HepG2 (cell line): Measurements from ENCODE around the gene AGER. TPM values are rescaled to one million over a fixed set of nuclear protein-coding genes. Genes with fewer than 3 reads are reported as not detected.

ENCODE experiments used
- FOSL2 ChIP-seq: sonication (generic); formaldehyde crosslinking; IDR thresholded peaks from 2 replicates; pipeline ENCODE4 v1.4.0; 2020; ENCODE audit warnings: missing genetic modification reagents
- JUNB ChIP-seq: sonication (generic); formaldehyde crosslinking; IDR thresholded peaks from 2 replicates; pipeline ENCODE4 v1.8.0; 2022; ENCODE audit warnings: missing genetic modification reagents, mild to moderate bottlenecking, borderline replicate concordance
- KLF12 ChIP-seq: sonication (generic); formaldehyde crosslinking; IDR thresholded peaks from 2 replicates; pipeline ENCODE4 v1.4.0; 2020; ENCODE audit warnings: missing genetic modification reagents, borderline replicate concordance
- NFE2L1 ChIP-seq: sonication (generic); formaldehyde crosslinking; IDR thresholded peaks from 2 replicates; pipeline ENCODE4 v1.4.0; 2020; ENCODE audit warnings: missing genetic modification reagents, mild to moderate bottlenecking, borderline replicate concordance
- POGZ ChIP-seq: sonication (generic); formaldehyde crosslinking; IDR thresholded peaks from 2 replicates; pipeline ENCODE4 v1.4.0; 2020; ENCODE audit warnings: mild to moderate bottlenecking, missing genetic modification reagents
- RBM39 ChIP-seq: fragments of 200-400 bp; formaldehyde crosslinking; IDR thresholded peaks from one replicate; pipeline ENCODE4 v1.6.1; 2018; ENCODE audit warnings: antibody characterized with exemption, mild to moderate bottlenecking, low read depth, low read length; ENCODE audit not compliant: poor library complexity, severe bottlenecking
- ZNF234 ChIP-seq: sonication (generic); formaldehyde crosslinking; conservative IDR thresholded peaks from 2 replicates; pipeline ENCODE4 v1.5.1; 2020; ENCODE audit warnings: mild to moderate bottlenecking, missing genetic modification reagents
- ZNF235 ChIP-seq: sonication (generic); formaldehyde crosslinking; IDR thresholded peaks from 2 replicates; pipeline ENCODE4 v1.8.1; 2023; ENCODE audit warnings: mild to moderate bottlenecking, missing genetic modification reagents, borderline replicate concordance
- ZNF333 ChIP-seq: sonication (generic); formaldehyde crosslinking; IDR thresholded peaks from 2 replicates; pipeline ENCODE4 v1.4.0; 2020; ENCODE audit warnings: mild to moderate bottlenecking, missing genetic modification reagents, borderline replicate concordance
- ZNF713 ChIP-seq: sonication (generic); formaldehyde crosslinking; IDR thresholded peaks from 2 replicates; pipeline ENCODE4 v1.4.0; 2020; ENCODE audit warnings: mild to moderate bottlenecking, missing genetic modification reagents
- polyA plus RNA-seq, 8 experiments: library from polyadenylated mRNA; depleted of rRNA in 3 of 8; stranded (reverse) in 7 of 8; unstranded in 1 of 8; fragments of >200 nt; fragmentation: Illumina TruSeq in 4 of 8; extraction: Trizol in 4 of 8; gene quantifications; 2 replicates each; pipeline versions ENCODE4 v1.2.1 to v1.2.3, GENCODE V29; 2011 to 2016; ENCODE audit warnings: low read depth in 4 of 8, missing spikeins in 1 of 8, mixed read lengths in 1 of 8; ENCODE audit not compliant: insufficient read depth in 1 of 8
- total RNA-seq, 5 experiments: library from RNA; depleted of rRNA; stranded (reverse); fragments of >200 nt; fragmentation: Illumina TruSeq; extraction: Trizol; gene quantifications; 2 replicates each; pipeline ENCODE4 v1.2.3, GENCODE V29; 2016; ENCODE audit warnings: low read depth in 1 of 5
- TF ChIP-seq, protein P1 (sequence below): sonication (generic); formaldehyde crosslinking; IDR thresholded peaks from 2 replicates; pipeline ENCODE4 v1.4.0; 2020; ENCODE audit warnings: missing genetic modification reagents, mild to moderate bottlenecking, borderline replicate concordance
- TF ChIP-seq, protein P2 (sequence below): sonication (generic); formaldehyde crosslinking; IDR thresholded peaks from 2 replicates; pipeline ENCODE4 v1.5.0; 2020; ENCODE audit warnings: missing genetic modification reagents, mild to moderate bottlenecking, borderline replicate concordance
- TF ChIP-seq, protein P3 (sequence below): sonication (generic); formaldehyde crosslinking; IDR thresholded peaks from 2 replicates; pipeline ENCODE4 v1.5.0; 2020; ENCODE audit warnings: missing genetic modification reagents
- TF ChIP-seq, protein P4 (sequence below): sonication (generic); formaldehyde crosslinking; IDR thresholded peaks from 2 replicates; pipeline ENCODE4 v1.4.0; 2020; ENCODE audit warnings: missing genetic modification reagents, borderline replicate concordance

AGER gene
- total and polyA plus RNA-seq, 2 of the 13 experiments (the other 11 are each of a cell fraction or from before 2014, with no cell fraction given), result 1.9 to 5.1 TPM

DNA sequence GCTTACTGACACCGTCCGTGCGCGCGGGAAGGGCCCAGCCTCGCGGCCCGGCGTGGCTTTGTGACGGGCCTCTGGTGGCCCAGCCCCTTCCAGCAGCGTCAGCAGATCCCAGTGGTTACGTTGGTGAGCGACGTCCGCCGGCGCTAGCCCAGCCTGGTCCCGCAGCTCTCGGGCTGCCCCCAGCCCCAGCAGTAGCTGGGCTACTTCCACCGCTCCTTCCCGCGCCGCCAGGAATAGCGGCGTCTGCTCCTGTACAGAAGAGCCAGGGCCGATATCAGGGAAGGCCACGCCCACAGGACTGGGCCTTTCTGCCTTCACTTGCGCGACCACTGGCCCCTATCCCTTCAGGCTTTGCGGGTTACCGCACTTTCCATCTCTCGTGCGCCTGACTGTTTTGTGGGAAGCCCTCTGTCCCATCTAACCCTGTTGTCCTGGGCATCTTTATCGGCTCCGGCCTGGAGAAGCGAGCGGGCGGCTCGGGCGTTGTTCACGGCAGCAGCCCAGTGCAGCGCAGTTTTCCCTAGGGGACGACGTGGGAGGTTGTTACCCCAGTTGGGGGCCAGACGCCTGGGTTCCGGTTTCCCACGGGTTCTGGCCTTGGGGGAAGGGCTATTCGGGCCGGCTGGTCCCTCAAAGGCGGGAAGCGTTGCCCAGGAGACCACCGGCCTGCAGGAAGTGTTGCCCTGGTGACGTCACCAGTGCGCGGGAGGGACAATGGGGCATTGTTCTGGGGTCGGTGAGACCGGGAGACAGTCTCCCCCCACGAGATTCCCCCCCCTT, 12.0 kb upstream of the AGER start (continued):
- TF ChIP-seq JUNB (CRISPR knock-in tag) (no peak), ZNF713 (no peak), ZNF234 (CRISPR knock-in tag) (no peak), NFE2L1 (CRISPR knock-in tag) (peak; percentile 82; the same call in 1 of the 2 replicates), FOSL2 (CRISPR knock-in tag) (peak; percentile 34; the same call in 1 of the 2 replicates), ZNF235 (CRISPR knock-in tag) (no peak), RBM39 (peak; percentile 66), POGZ (no peak; the same call in 1 of the 2 replicates), ZNF333 (no peak; the same call in 1 of the 2 replicates), KLF12 (CRISPR knock-in tag) (no peak)
- TF ChIP-seq, protein P1, sequence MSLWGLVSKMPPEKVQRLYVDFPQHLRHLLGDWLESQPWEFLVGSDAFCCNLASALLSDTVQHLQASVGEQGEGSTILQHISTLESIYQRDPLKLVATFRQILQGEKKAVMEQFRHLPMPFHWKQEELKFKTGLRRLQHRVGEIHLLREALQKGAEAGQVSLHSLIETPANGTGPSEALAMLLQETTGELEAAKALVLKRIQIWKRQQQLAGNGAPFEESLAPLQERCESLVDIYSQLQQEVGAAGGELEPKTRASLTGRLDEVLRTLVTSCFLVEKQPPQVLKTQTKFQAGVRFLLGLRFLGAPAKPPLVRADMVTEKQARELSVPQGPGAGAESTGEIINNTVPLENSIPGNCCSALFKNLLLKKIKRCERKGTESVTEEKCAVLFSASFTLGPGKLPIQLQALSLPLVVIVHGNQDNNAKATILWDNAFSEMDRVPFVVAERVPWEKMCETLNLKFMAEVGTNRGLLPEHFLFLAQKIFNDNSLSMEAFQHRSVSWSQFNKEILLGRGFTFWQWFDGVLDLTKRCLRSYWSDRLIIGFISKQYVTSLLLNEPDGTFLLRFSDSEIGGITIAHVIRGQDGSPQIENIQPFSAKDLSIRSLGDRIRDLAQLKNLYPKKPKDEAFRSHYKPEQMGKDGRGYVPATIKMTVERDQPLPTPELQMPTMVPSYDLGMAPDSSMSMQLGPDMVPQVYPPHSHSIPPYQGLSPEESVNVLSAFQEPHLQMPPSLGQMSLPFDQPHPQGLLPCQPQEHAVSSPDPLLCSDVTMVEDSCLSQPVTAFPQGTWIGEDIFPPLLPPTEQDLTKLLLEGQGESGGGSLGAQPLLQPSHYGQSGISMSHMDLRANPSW, result no peak
- TF ChIP-seq, protein P2, sequence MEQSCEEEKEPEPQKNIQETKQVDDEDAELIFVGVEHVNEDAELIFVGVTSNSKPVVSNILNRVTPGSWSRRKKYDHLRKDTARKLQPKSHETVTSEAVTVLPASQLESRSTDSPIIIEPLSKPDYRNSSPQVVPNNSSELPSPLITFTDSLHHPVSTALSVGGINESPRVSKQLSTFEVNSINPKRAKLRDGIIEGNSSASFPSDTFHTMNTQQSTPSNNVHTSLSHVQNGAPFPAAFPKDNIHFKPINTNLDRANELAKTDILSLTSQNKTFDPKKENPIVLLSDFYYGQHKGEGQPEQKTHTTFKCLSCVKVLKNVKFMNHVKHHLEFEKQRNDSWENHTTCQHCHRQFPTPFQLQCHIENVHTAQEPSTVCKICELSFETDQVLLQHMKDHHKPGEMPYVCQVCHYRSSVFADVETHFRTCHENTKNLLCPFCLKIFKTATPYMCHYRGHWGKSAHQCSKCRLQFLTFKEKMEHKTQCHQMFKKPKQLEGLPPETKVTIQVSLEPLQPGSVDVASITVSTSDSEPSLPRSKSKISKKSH (CRISPR knock-in tag), result peak; percentile 40; the same call in 1 of the 2 replicates
- TF ChIP-seq, protein P3, sequence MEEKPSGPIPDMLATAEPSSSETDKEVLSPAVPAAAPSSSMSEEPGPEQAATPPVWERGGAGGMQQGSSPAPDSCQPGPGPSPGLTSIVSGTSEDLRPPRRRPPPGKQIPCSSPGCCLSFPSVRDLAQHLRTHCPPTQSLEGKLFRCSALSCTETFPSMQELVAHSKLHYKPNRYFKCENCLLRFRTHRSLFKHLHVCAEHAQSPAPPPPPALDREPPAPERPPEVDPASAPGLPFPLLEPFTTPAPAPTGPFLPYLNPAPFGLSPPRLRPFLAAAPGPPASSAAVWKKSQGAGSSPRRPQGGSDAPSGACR (CRISPR knock-in tag), result 0 out of 2 replicates have a peak, but pooled peaks have one; percentile 68
- TF ChIP-seq, protein P4, sequence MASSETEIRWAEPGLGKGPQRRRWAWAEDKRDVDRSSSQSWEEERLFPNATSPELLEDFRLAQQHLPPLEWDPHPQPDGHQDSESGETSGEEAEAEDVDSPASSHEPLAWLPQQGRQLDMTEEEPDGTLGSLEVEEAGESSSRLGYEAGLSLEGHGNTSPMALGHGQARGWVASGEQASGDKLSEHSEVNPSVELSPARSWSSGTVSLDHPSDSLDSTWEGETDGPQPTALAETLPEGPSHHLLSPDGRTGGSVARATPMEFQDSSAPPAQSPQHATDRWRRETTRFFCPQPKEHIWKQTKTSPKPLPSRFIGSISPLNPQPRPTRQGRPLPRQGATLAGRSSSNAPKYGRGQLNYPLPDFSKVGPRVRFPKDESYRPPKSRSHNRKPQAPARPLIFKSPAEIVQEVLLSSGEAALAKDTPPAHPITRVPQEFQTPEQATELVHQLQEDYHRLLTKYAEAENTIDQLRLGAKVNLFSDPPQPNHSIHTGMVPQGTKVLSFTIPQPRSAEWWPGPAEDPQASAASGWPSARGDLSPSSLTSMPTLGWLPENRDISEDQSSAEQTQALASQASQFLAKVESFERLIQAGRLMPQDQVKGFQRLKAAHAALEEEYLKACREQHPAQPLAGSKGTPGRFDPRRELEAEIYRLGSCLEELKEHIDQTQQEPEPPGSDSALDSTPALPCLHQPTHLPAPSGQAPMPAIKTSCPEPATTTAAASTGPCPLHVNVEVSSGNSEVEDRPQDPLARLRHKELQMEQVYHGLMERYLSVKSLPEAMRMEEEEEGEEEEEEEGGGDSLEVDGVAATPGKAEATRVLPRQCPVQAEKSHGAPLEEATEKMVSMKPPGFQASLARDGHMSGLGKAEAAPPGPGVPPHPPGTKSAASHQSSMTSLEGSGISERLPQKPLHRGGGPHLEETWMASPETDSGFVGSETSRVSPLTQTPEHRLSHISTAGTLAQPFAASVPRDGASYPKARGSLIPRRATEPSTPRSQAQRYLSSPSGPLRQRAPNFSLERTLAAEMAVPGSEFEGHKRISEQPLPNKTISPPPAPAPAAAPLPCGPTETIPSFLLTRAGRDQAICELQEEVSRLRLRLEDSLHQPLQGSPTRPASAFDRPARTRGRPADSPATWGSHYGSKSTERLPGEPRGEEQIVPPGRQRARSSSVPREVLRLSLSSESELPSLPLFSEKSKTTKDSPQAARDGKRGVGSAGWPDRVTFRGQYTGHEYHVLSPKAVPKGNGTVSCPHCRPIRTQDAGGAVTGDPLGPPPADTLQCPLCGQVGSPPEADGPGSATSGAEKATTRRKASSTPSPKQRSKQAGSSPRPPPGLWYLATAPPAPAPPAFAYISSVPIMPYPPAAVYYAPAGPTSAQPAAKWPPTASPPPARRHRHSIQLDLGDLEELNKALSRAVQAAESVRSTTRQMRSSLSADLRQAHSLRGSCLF (CRISPR knock-in tag), result no peak; the same call in 1 of the 2 replicates
